GOT3 (cell line): ENCODE data around the gene CLN5.
"Not testable (repeated sequence)": the region's sequence is repeated elsewhere in the genome, so short reads cannot be mapped to it uniquely, and the experiment has no call there.

Experiments
- DNase-seq: peaks from one replicate; lab custom pipeline; 2025; ENCODE audit warnings: mixed read lengths; lab: John Stamatoyannopoulos, UW

CLN5 gene

GRCh38 chr13:76991796-76992547 is at the start of gene CLN5:
Gene CLN5 (plus strand): TSS chr13:76992081. CDS start chr13:76992099, 18 bp downstream.
- DNase-seq = peak; percentile 76

- DNase-seq = no peak
Measured at GRCh38 chr13:76942363-76942762, 49.5 kb upstream of the CLN5 start.

- DNase-seq = no peak
Measured at GRCh38 chr13:76943646-76944045, 48.2 kb upstream of the CLN5 start.

- no peak for DNase-seq
Measured at GRCh38 chr13:76944456-76944855, 47.4 kb upstream of the CLN5 start.

GRCh38 chr13:76948149-76948548 is 43.7 kb upstream of the CLN5 start, which contains the start of gene ACOD1:
Gene ACOD1 (plus strand): TSS chr13:76948511. CDS start chr13:76948559, 48 bp downstream.
- no peak for DNase-seq

- no peak for DNase-seq
Measured at GRCh38 chr13:76950101-76950500, 41.8 kb upstream of the CLN5 start.

GRCh38 chr13:76953968-76954367 is 37.9 kb upstream of the CLN5 start:
- no peak for DNase-seq

GRCh38 chr13:76954538-76954937 is 37.3 kb upstream of the CLN5 start:
- no peak for DNase-seq

GRCh38 chr13:76955193-76955592 is 36.7 kb upstream of the CLN5 start:
- DNase-seq = no peak

- no peak for DNase-seq
Measured at GRCh38 chr13:76955661-76956060, 36.2 kb upstream of the CLN5 start.

- DNase-seq = no peak
Measured at GRCh38 chr13:76958841-76959432, 32.9 kb upstream of the CLN5 start.

GRCh38 chr13:76959734-76960133 is 32.1 kb upstream of the CLN5 start:
- DNase-seq = not testable (repeated sequence)

- no peak for DNase-seq
Measured at GRCh38 chr13:76965759-76966421, 26.0 kb upstream of the CLN5 start.

- no peak for DNase-seq
Measured at GRCh38 chr13:76967031-76967430, 24.9 kb upstream of the CLN5 start.

GRCh38 chr13:76968041-76968440 is 23.8 kb upstream of the CLN5 start:
- no peak for DNase-seq

GRCh38 chr13:76969488-76970365 is 22.2 kb upstream of the CLN5 start:
- DNase-seq = no peak

GRCh38 chr13:76971215-76971614 is 20.7 kb upstream of the CLN5 start:
- DNase-seq = no peak

- DNase-seq = no peak
Measured at GRCh38 chr13:76971851-76972829, 19.7 kb upstream of the CLN5 start.

GRCh38 chr13:76973920-76974617 is 17.8 kb upstream of the CLN5 start:
- no peak for DNase-seq

GRCh38 chr13:76974618-76974975 is 17.3 kb upstream of the CLN5 start:
- DNase-seq = no peak
